OCI-M2 (cell line): ENCODE results near the gene CHI3L1.

Experiments
- DNase-seq: peaks from one replicate; lab custom pipeline; 2025; ENCODE audit not compliant: unreplicated experiment; lab: John Stamatoyannopoulos, UW

The CHI3L1 gene

GRCh38 chr1:203136409-203137042, 50.0 kb downstream of the CHI3L1 start:
- no peak for DNase-seq

GRCh38 chr1:203135636-203136305, 50.7 kb downstream of the CHI3L1 start:
- no peak for DNase-seq

DNA sequence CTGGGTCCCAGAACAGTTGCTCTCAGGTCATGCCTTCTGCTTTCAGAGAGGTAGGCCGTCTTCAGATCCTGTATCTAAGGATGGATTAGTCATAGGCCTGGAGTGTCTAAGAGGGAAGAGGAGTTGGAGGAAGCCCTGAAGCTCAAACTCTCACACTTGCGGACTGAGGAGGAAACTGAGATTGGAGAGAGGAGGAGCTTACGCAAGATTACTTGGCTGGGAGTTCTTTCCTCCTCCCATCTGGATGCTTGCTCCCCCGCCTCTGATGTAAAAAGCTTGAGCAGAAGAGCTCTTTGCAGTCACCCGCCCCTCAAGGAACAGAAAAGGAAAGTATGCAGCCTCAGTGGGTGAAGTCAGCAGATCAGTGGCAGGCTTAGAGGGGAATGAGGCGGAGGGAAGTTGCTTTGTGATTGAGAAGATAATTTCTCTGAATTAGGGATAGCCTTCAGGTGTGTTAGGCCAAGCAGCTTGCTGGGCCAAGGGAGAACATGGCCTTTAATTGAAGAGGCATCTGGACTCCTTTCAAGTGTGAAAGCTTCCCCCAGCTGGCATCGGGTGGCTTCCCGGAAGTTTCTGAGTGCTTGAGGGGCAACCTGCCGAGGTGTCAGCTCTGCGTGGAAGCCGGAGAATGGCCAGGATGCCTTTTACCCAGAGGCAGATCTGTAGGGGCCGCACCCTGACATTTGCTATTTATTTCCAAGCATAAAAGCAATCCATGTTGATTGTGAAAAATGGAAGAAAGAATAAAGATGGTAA, 52.4 kb downstream of the CHI3L1 start:
- DNase-seq = no peak

DNA sequence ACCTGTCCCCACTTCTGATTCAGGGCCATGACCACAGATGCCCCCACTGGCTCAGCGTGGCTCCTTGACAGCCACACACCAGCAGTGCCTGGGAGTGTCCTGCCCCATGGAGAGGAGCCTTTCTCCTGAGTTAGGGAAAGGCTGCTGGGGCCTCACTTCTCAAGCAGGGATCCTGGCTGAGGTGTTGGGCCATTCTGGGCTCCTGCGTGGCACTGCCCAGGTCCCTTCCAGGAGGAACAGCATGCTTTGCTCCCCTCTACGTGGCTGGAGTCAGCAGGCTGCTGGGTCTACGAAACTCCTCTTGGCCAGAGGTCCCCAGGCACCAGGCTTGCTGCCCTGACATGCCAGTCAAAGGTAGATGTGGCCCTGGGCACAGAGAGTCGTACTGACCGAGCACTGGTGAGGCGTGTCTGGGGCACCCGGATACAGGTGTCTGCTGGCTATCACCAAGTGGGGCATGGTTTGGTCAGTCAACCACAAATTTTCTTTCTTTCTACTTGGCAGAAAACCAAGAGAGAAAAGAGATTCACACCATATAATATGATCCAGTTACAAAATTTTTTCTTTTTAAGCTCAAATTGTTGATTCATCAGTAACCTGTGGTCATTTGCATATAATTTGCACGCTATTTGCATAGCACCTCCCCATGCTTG, 54.8 kb downstream of the CHI3L1 start:
- DNase-seq = no peak

- no peak for DNase-seq
These were observed 56.0 kb downstream of the CHI3L1 start for GRCh38 chr1:203130358-203130985.

GRCh38 chr1:203129501-203130231, 56.8 kb downstream of the CHI3L1 start:
- DNase-seq = no peak
